GM12892 (cell line): ENCODE data around the gene CCDC85A.

Experiments used
- DNase-seq: peaks from one replicate; pipeline ENCODE4 v3.0.0; 2011; ENCODE audit not compliant: insufficient read length
- FAIRE-seq: peaks from 2 replicates; lab custom pipeline; 2011; peaks lifted over from hg19 to GRCh38; lab: Jason Lieb, UNC
- POLR2A ChIP-seq: IDR thresholded peaks from 2 replicates; pipeline ENCODE4 v1.6.1; 2011; ENCODE audit warnings: low read depth, low read length, control low read depth
- POLR2AphosphoS5 ChIP-seq: IDR thresholded peaks from 2 replicates; pipeline ENCODE4 v1.6.1; 2011; ENCODE audit warnings: low read depth, low read length, control low read depth
- TAF1 ChIP-seq: IDR thresholded peaks from 2 replicates; pipeline ENCODE4 v1.6.1; 2011; ENCODE audit warnings: low read depth, mild to moderate bottlenecking, control low read depth, low read length, borderline replicate concordance

The CCDC85A gene

DNA sequence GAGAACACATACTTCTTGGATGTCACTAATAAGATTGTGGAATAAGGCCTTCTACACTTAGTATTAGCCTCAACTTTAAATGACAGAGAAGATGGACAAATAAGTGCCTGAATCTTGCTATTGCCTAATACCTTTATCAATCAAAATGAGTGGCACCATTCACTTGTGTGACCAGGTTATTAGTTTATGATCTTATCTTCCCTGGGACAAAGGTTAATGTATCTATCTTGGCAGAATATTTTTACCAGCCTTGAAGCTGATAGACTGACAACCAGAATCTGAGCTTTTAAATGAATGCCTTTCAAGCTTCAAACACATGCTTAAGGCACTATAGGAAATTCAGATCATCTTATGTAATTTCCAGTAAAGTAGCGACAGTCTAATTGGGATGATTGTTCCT lies 202.9 kb downstream of the CCDC85A start:
- no peak for DNase-seq
- TF ChIP-seq POLR2A (no peak), POLR2AphosphoS5 (no peak), TAF1 (no peak)
- no peak for FAIRE-seq

DNA sequence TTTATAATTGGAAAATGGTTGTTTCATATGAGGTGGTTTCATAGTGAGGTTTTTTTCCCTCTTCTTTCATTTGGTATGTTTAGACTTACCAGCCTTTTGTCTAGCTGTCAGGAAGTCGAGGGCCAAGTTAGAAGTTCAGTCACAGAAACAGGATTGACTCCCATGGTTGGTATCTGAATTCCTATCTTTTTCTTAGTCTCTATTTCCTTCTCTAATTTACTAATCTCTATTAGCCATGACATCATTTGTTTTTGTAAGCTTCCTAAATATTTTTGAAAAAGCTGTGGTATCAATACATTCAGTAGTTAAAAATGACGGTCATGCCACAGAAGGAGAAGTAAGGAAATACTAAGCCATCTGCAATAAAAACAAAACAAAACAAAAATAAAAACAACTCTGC lies 206.9 kb downstream of the CCDC85A start:
- DNase-seq (no peak), FAIRE-seq (no peak)
- TF ChIP-seq TAF1 (no peak), POLR2A (no peak), POLR2AphosphoS5 (no peak)

GRCh38 chr2:56410140-56410539 lies 226.3 kb downstream of the CCDC85A start:
- DNase-seq = no peak
- TF ChIP-seq TAF1 (no peak), POLR2A (no peak)
- FAIRE-seq = no peak

DNA sequence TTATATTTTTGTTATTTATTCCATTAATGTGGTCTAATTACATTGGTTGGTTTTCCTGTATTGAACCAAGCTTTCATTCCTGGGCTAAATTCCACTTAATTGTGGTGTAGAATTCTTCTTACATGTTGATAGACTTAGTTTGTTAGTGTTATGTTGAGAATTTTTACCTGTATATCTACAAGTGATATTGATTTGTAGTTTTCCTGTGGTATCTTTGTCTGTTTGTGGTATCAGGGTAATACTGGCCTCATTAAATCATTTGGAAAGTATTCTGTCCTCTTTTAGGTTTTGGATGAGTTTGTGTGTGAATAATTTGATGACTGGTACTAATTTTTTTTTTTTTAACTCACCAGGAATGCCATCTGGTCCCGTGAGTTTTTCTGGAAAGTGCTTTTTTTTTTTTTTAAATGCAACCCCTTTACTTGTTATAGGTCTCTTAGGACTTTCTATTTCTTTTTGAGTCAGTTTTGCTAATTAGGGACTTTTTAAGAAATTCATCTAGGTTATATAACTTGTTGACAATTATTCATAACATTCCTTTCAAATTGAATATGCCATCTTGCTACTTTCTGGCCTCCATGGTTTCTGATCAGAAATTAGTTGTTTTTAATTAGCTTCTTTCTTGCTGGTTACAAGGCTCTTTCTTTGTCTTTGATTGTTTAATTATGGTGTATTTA lies 232.8 kb downstream of the CCDC85A start:
- TF ChIP-seq POLR2A = no peak
- TF ChIP-seq POLR2AphosphoS5 = no peak
- TF ChIP-seq TAF1 = no peak
- DNase-seq (no peak), FAIRE-seq (no peak)
